WTC11 (cell line): Measurements from ENCODE around the gene LAMTOR5. TPM values are rescaled to one million over a fixed set of nuclear protein-coding genes. Genes with fewer than 3 reads are reported as not detected.
"Not testable (repeated sequence)": the region's sequence is repeated elsewhere in the genome, so short reads cannot be mapped to it uniquely, and the experiment has no call there.

Experiments
- ATAC-seq: fragments of 200-7000 bp; cut with Tn5 transposase; 2 replicates; pipeline ENCODE4 v1.10.0; 2021; ENCODE audit warnings: mild to moderate bottlenecking, moderate library complexity
- CTCF ChIA-PET: fragments of 300-600 bp; sonication (Branson Sonifier 250); formaldehyde crosslinking; loops from one replicate; lab custom pipeline; 2021; ENCODE audit warnings: antibody characterized with exemption; lab: Charles Lee
- POLR2A ChIA-PET: fragments of 350-600 bp; sonication (Branson Sonifier 250); formaldehyde crosslinking; loops from one replicate; lab custom pipeline; 2021; ENCODE audit warnings: antibody characterized with exemption; lab: Charles Lee
- DNase-seq: peaks from one replicate; pipeline ENCODE4 v3.0.0; 2021; ENCODE audit warnings: low spot score
- H3K27ac Mint-ChIP-seq: 2 replicates; pipeline ENCODE4 v1.8.0; 2021; ENCODE audit warnings: mixed read lengths
- H3K27me3 Mint-ChIP-seq: 2 replicates; pipeline ENCODE4 v1.8.0; 2021; ENCODE audit warnings: low read depth, mild to moderate bottlenecking, moderate library complexity, mixed read lengths
- H3K36me3 Mint-ChIP-seq: 2 replicates; pipeline ENCODE4 v1.8.0; 2021; ENCODE audit warnings: mixed read lengths
- H3K4me1 Mint-ChIP-seq: 2 replicates; pipeline ENCODE4 v1.8.0; 2022; ENCODE audit warnings: mixed read lengths
- H3K4me3 Mint-ChIP-seq: 2 replicates; pipeline ENCODE4 v1.8.0; 2021; ENCODE audit warnings: mild to moderate bottlenecking, moderate library complexity, mixed read lengths
- H3K9me3 Mint-ChIP-seq: 2 replicates; pipeline ENCODE4 v1.8.0; 2021; ENCODE audit warnings: mixed read lengths
- AR ChIP-seq: fragments of 250-450 bp; sonication (Bioruptor Pico); IDR thresholded peaks from 2 replicates; pipeline ENCODE4 v1.9.0; 2021; ENCODE audit warnings: mild to moderate bottlenecking
- FOXK1 ChIP-seq: sonication (generic); formaldehyde crosslinking; IDR thresholded peaks from 2 replicates; pipeline ENCODE4 v1.8.0; 2022; ENCODE audit warnings: mild to moderate bottlenecking, moderate library complexity, missing genetic modification reagents
- GABPB1 ChIP-seq: sonication (generic); formaldehyde crosslinking; IDR thresholded peaks from 2 replicates; pipeline ENCODE4 v1.8.1; 2023; ENCODE audit warnings: mild to moderate bottlenecking, missing genetic modification reagents
- HMGA2 ChIP-seq: fragments of 250-450 bp; sonication (Bioruptor Pico); IDR thresholded peaks from 2 replicates; pipeline ENCODE4 v1.4.0; 2021; ENCODE audit warnings: mild to moderate bottlenecking, moderate library complexity
- IRF1 ChIP-seq: sonication (generic); formaldehyde crosslinking; IDR thresholded peaks from 2 replicates; pipeline ENCODE4 v1.8.0; 2023; ENCODE audit warnings: missing genetic modification reagents
- ZNF121 ChIP-seq: sonication (generic); formaldehyde crosslinking; IDR thresholded peaks from 2 replicates; pipeline ENCODE4 v1.8.0; 2023; ENCODE audit warnings: missing genetic modification reagents
- total RNA-seq: library from RNA; stranded (reverse); gene quantifications from 3 replicates; pipeline ENCODE4 v1.2.3, GENCODE V29; 2021
- TF ChIP-seq, protein P1 (sequence below): sonication (generic); formaldehyde crosslinking; IDR thresholded peaks from 2 replicates; pipeline ENCODE4 v1.8.1; 2022; ENCODE audit warnings: mild to moderate bottlenecking, missing genetic modification reagents, moderate library complexity, borderline replicate concordance
- TF ChIP-seq, protein P2 (sequence below): sonication (generic); formaldehyde crosslinking; IDR thresholded peaks from 2 replicates; pipeline ENCODE4 v1.8.0; 2022; ENCODE audit warnings: mild to moderate bottlenecking, missing genetic modification reagents
- TF ChIP-seq, protein P3 (sequence below): fragments of 250-450 bp; sonication (Bioruptor Pico); conservative IDR thresholded peaks from 2 replicates; pipeline ENCODE4 v1.9.0; 2021; ENCODE audit warnings: mild to moderate bottlenecking

LAMTOR5 gene
- total RNA-seq, 1 experiment from 2014 or later = 76.0 TPM

DNA sequence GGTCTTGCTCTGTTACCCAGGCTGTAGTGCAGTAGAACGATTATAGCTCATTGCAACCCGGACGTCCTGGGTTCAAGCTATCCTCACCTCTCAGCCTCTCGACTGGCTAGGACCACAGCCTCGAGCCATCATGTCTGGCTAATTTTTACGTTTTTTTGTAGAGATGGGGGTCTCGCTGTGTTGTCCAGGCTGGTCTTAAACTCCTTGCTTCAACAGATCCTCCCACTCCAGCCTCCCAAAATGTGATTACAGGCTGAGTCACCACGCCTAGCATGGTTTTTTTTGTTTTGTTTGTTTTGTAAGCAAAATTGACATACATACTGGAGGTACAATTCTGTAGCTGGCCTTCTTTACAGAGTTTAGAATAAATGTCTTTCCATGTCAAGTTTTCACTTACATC is 994 bp upstream of the LAMTOR5 start:
- TF ChIP-seq, protein P1, sequence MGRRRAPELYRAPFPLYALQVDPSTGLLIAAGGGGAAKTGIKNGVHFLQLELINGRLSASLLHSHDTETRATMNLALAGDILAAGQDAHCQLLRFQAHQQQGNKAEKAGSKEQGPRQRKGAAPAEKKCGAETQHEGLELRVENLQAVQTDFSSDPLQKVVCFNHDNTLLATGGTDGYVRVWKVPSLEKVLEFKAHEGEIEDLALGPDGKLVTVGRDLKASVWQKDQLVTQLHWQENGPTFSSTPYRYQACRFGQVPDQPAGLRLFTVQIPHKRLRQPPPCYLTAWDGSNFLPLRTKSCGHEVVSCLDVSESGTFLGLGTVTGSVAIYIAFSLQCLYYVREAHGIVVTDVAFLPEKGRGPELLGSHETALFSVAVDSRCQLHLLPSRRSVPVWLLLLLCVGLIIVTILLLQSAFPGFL = no peak
- TF ChIP-seq, protein P2, sequence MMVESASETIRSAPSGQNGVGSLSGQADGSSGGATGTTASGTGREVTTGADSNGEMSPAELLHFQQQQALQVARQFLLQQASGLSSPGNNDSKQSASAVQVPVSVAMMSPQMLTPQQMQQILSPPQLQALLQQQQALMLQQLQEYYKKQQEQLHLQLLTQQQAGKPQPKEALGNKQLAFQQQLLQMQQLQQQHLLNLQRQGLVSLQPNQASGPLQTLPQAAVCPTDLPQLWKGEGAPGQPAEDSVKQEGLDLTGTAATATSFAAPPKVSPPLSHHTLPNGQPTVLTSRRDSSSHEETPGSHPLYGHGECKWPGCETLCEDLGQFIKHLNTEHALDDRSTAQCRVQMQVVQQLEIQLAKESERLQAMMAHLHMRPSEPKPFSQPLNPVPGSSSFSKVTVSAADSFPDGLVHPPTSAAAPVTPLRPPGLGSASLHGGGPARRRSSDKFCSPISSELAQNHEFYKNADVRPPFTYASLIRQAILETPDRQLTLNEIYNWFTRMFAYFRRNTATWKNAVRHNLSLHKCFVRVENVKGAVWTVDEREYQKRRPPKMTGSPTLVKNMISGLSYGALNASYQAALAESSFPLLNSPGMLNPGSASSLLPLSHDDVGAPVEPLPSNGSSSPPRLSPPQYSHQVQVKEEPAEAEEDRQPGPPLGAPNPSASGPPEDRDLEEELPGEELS (CRISPR knock-in tag) = no peak
- TF ChIP-seq ZNF121 (0 out of 2 replicates have a peak, but pooled peaks have one; percentile 6), FOXK1 (no peak), GABPB1 (no peak)
- ATAC-seq (no peak), DNase-seq (no peak)
- Mint-ChIP-seq H3K4me3 (peak overlapping the region; percentile 97), H3K4me1 (peaks cover 17% of the 10 kb centered on the region), H3K9me3 (no peaks in the 10 kb centered on the region), H3K27ac (no peak overlapping the region), H3K27me3 (0 out of 2 replicates have a peak, but pooled peaks cover 2% of the 10 kb centered on the region), H3K36me3 (peaks cover 12% of the 10 kb centered on the region)
- CTCF ChIA-PET = interaction anchor here (1.4 to 7.3 kb wide), 6 partner anchors 46 to 212 kb away, joined by 5 to 106 read pairs (median 10); no protein-coding TSS in a partner anchor
- POLR2A ChIA-PET = no interaction called here

GRCh38 chr1:110406407-110406806 is 1.1 kb downstream of the LAMTOR5 start:
- H3K27me3 Mint-ChIP-seq, H3K9me3 Mint-ChIP-seq, DNase-seq, POLR2A ChIA-PET, ATAC-seq, CTCF ChIA-PET, H3K27ac Mint-ChIP-seq: not testable (repeated sequence)
- Mint-ChIP-seq H3K4me3 (peak overlapping the region; percentile 97), H3K36me3 (peaks cover 12% of the 10 kb centered on the region), H3K4me1 (peaks cover 14% of the 10 kb centered on the region)

DNA sequence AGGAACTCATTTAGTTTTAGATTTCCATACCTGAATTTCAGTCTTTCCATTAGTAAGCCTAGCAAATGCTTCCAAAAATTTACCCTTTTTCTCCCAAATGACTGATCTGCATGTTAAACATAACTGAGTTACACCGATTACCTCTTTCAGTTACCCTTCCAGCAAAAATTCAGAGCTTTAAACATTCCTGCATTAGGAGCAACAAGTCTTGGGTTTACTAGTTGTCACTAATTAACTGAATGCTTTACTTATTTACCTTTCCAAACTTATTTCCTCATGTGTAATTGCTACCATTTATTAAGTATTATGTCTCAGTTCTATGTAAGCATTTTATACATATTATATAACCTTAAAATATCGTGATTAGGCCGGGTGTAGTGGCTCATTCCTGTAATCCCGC is 3.1 kb downstream of the LAMTOR5 start:
- POLR2A ChIA-PET = interaction anchor here (0.7 kb wide), 1 partner anchor 9 kb away, joined by 4 read pairs; no protein-coding TSS in a partner anchor
- CTCF ChIA-PET = interaction anchor here (0.6 to 1.7 kb wide), 2 partner anchors 9 to 56 kb away, joined by 3 to 5 read pairs; no protein-coding TSS in a partner anchor
- no peak for ATAC-seq
- Mint-ChIP-seq H3K4me3 (no peak overlapping the region), H3K9me3 (no peaks in the 10 kb centered on the region), H3K27me3 (0 out of 2 replicates have a peak, but pooled peaks cover 2% of the 10 kb centered on the region), H3K36me3 (peaks cover 24% of the 10 kb centered on the region), H3K4me1 (peaks cover 14% of the 10 kb centered on the region), H3K27ac (no peak overlapping the region)
- no peak for DNase-seq
- TF ChIP-seq, protein P3, sequence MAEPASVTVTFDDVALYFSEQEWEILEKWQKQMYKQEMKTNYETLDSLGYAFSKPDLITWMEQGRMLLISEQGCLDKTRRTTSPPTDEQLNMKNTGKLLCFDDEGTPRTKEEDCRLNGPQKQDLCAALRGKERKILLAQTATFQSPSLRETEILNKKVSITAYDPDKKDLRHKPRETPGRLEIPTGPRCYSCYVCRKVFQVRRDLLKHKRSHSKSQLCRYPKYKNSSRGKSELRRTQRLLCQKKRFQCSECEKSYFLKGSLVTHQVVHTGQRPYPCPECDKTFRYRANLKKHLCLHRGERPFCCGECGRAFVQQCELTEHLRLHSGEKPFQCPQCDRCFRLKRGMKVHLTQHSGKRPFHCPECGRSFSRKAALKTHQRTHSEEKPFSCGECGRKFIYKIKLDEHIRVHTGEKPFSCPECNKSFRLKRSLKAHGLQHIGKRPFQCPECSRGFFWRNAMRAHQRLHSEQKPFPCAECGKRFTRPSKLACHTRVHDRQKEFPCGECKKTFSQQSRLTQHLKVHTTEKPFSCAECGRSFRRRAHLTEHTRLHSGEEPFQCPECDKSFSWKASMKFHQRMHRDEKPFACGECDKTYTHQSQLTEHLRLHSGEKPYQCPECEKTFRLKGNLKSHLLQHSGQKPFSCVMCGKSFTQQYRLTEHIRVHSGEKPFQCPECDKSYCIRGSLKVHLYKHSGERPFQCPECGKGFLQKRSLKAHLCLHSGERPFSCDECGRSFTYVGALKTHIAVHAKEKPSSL (CRISPR knock-in tag) = no peak
- TF ChIP-seq IRF1 (CRISPR knock-in tag) (no peak), AR (CRISPR knock-in tag) (no peak), HMGA2 (CRISPR knock-in tag) (no peak)
